Peyer's patch (tissue), 4 donors: ENCODE data around the gene NKAPD1. TPM values are rescaled to one million over a fixed set of nuclear protein-coding genes. Genes with fewer than 3 reads are reported as not detected.
"Not testable (repeated sequence)": the region's sequence is repeated elsewhere in the genome, so short reads cannot be mapped to it uniquely, and the experiment has no call there.

ENCODE experiments used
- DNase-seq, 3 donors: peaks; one replicate each; pipeline ENCODE4 v3.0.0-alpha.2; 2017 to 2019
- H3K27ac ChIP-seq, 4 donors: fragments of 200-600 bp; sonication (generic); one replicate each; pipeline ENCODE4 v1.5.1; 2016 to 2019
- H3K27me3 ChIP-seq, 2 donors: fragments of 200-600 bp; sonication (generic); one replicate each; pipeline ENCODE4 v1.5.1; 2019
- H3K36me3 ChIP-seq, 3 donors: fragments of 200-600 bp; sonication (generic); one replicate each; pipeline ENCODE4 v1.5.1; 2016 to 2019
- H3K4me1 ChIP-seq, 4 donors: fragments of 200-600 bp; sonication (generic); one replicate each; pipeline ENCODE4 v1.5.1; 2016 to 2019
- H3K4me3 ChIP-seq, 4 donors: fragments of 200-600 bp; sonication (generic); 1 replicate in 3 of 4; 2 replicates in 1 of 4; pipeline ENCODE4 v1.5.1; 2016 to 2019; ENCODE audit warnings: mild to moderate bottlenecking in 1 of 4
- H3K9me3 ChIP-seq, 4 donors: fragments of 200-600 bp; sonication (generic); one replicate each; pipeline ENCODE4 v1.5.1; 2016 to 2019; ENCODE audit warnings: mild to moderate bottlenecking in 1 of 4
- POLR2A ChIP-seq, 2 donors: fragments of 450-650 bp; IDR thresholded peaks; one replicate each; pipeline ENCODE4 v1.5.1; 2017; ENCODE audit warnings: antibody characterized with exemption in 2 of 2, mild to moderate bottlenecking in 2 of 2, moderate library complexity in 2 of 2
- total RNA-seq, 4 donors: library from RNA; depleted of rRNA; stranded (reverse); fragments of >200 nt; gene quantifications; one replicate each; pipeline ENCODE4 v1.1.0, GENCODE V29; 2016
- TF ChIP-seq, protein P1 (sequence below), 6 experiments: fragments of 450-650 bp in 4 of 6; fragments of 200-600 bp in 2 of 6; sonication (generic) in 1 of 6; IDR thresholded peaks; one replicate each; pipeline ENCODE4 v1.5.1; 2017 to 2019; ENCODE audit warnings: antibody characterized with exemption in 6 of 6, mild to moderate bottlenecking in 3 of 6, moderate library complexity in 1 of 6

Gene NKAPD1
- total RNA-seq, 4 donors from 2014 or later, result 10.1 to 28.1 (median 11.8) TPM

DNA sequence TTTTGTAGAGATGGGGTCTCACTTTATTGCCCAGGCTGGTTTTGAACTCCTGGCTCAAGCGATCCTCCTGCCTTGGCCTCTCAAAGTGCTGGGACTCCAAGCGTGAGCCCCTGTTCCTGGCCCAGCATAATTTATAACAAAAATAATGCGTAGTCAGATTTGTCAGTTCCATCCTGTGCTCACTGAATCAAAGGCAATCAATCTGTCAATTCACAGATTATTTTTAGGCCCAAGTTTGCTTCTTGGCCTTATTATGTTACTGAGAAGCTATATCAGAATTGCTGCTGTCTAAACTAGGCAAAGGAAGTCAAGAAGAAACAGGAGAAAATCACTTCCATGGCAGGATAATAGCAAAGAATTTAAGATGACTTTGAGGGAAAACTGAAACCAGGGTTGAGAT, 40.2 kb upstream of the NKAPD1 start:
- Histone ChIP-seq H3K4me1 (no peaks in the 10 kb centered on the region), H3K4me3 (no peak overlapping the region), H3K36me3 (peaks cover 0 to 75% (median 0%) of the 10 kb centered on the region in 3 donors), H3K27me3 (no peaks in the 10 kb centered on the region), H3K27ac (no peak overlapping the region), H3K9me3 (no peaks in the 10 kb centered on the region)
- DNase-seq, result no peak
- TF ChIP-seq, protein P1, sequence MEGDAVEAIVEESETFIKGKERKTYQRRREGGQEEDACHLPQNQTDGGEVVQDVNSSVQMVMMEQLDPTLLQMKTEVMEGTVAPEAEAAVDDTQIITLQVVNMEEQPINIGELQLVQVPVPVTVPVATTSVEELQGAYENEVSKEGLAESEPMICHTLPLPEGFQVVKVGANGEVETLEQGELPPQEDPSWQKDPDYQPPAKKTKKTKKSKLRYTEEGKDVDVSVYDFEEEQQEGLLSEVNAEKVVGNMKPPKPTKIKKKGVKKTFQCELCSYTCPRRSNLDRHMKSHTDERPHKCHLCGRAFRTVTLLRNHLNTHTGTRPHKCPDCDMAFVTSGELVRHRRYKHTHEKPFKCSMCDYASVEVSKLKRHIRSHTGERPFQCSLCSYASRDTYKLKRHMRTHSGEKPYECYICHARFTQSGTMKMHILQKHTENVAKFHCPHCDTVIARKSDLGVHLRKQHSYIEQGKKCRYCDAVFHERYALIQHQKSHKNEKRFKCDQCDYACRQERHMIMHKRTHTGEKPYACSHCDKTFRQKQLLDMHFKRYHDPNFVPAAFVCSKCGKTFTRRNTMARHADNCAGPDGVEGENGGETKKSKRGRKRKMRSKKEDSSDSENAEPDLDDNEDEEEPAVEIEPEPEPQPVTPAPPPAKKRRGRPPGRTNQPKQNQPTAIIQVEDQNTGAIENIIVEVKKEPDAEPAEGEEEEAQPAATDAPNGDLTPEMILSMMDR (IDR thresholded peaks at IDR 0.05), result no peak
- no peak for TF ChIP-seq POLR2A (IDR thresholded peaks at IDR 0.05)

GRCh38 chr11:112037527-112037926, 36.6 kb upstream of the NKAPD1 start:
- H3K27me3 ChIP-seq, result no peaks in the 10 kb centered on the region
- no peak overlapping the region for H3K4me3 ChIP-seq
- H3K36me3 ChIP-seq, result peaks cover 0 to 63% (median 0%) of the 10 kb centered on the region in 3 donors
- TF ChIP-seq POLR2A (IDR thresholded peaks at IDR 0.05), result no peak
- TF ChIP-seq, protein P1 (IDR thresholded peaks at IDR 0.05), result no peak
- no peak for DNase-seq
- H3K9me3 ChIP-seq, result no peaks in the 10 kb centered on the region
- no peaks in the 10 kb centered on the region for H3K4me1 ChIP-seq
- no peak overlapping the region for H3K27ac ChIP-seq

- no peaks in the 10 kb centered on the region for H3K27me3 ChIP-seq
- H3K9me3 ChIP-seq, result no peaks in the 10 kb centered on the region
- H3K27ac ChIP-seq, result no peak overlapping the region
- H3K4me3 ChIP-seq, result no peak overlapping the region
- no peak for DNase-seq
- TF ChIP-seq, protein P1 (IDR thresholded peaks at IDR 0.05), result no peak
- no peak for TF ChIP-seq POLR2A (IDR thresholded peaks at IDR 0.05)
- peaks cover 0 to 72% (median 0%) of the 10 kb centered on the region in 3 donors for H3K36me3 ChIP-seq
- no peaks in the 10 kb centered on the region for H3K4me1 ChIP-seq
These were observed 31.7 kb upstream of the NKAPD1 start for GRCh38 chr11:112042161-112042960.

DNA sequence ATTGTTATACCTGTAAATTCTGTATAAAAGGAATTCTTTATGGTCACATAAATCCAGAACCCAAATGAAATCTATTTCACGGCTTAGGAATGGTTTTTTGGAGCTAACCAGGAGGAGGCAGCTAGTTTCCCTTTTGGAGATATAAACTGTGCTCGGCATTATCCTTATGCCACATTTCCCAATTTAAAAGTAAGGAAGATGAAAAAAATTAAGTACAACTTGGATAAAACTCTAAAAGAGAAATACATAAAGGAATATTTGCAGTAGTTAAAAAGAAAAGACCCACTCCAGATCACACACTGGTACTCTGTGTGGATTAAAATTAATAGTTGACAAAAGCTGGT, 31.2 kb upstream of the NKAPD1 start:
- no peak for TF ChIP-seq POLR2A (IDR thresholded peaks at IDR 0.05)
- TF ChIP-seq, protein P1 (IDR thresholded peaks at IDR 0.05), result no peak
- Histone ChIP-seq H3K4me1 (no peaks in the 10 kb centered on the region), H3K9me3 (no peaks in the 10 kb centered on the region), H3K27me3 (no peaks in the 10 kb centered on the region), H3K36me3 (peaks cover 0 to 73% (median 0%) of the 10 kb centered on the region in 3 donors), H3K4me3 (no peak overlapping the region), H3K27ac (no peak overlapping the region)
- DNase-seq, result no peak

DNA sequence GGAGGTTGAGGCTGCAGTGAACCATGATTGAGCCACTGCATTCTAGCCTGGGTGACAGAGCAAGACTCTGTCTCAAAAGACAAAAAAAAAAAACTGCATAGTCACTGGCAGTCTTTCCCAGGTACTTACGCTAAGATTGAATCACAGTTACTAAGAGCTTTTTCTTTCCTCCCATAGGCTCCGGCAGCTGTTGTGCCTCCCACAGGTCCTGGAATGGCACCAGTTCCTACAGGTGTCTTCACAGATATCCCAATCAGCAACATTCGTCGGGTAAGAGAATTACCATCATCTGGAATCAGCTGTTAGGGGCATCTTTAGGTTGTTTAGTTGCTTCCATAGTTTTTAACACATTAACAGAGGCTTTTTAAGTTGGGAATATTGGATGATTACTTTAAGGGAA, 29.1 kb upstream of the NKAPD1 start:
- peaks cover 0 to 62% (median 0%) of the 10 kb centered on the region in 3 donors for H3K36me3 ChIP-seq
- no peak for DNase-seq
- TF ChIP-seq POLR2A (IDR thresholded peaks at IDR 0.05), result no peak
- TF ChIP-seq, protein P1 (IDR thresholded peaks at IDR 0.05), result no peak
- H3K9me3 ChIP-seq, result no peaks in the 10 kb centered on the region
- no peaks in the 10 kb centered on the region for H3K27me3 ChIP-seq
- no peaks in the 10 kb centered on the region for H3K4me1 ChIP-seq
- no peak overlapping the region for H3K27ac ChIP-seq
- H3K4me3 ChIP-seq, result no peak overlapping the region

- H3K9me3 ChIP-seq, DNase-seq, H3K4me3 ChIP-seq, H3K27ac ChIP-seq, H3K27me3 ChIP-seq, H3K4me1 ChIP-seq: not testable (repeated sequence)
- peaks cover 0 to 73% (median 0%) of the 10 kb centered on the region in 3 donors for H3K36me3 ChIP-seq
These were observed 27.5 kb upstream of the NKAPD1 start for GRCh38 chr11:112046647-112047046.

DNA sequence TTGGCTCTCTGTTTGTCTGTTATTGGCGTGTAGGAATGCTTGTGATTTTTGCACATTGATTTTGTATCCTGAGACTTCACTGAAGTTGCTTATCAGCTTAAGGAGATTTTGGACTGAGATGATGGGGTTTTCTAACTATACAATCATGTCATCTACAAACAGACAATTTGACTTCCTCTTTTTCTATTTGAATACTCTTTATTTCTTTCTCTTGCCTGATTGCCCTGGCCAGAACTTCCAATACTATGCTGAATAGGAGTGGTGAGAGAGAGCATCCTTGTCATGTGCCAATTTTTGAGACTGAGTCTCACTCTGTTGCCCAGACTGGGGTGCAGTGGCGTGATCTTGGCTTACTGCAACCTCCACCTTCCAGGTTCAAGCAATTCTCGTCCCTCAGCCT, 25.8 kb upstream of the NKAPD1 start:
- not testable (repeated sequence) for H3K4me1 ChIP-seq, H3K27me3 ChIP-seq, H3K4me3 ChIP-seq, DNase-seq, H3K9me3 ChIP-seq
- Histone ChIP-seq H3K36me3 (peaks cover 0 to 84% (median 0%) of the 10 kb centered on the region in 3 donors), H3K27ac (peak overlapping the region in 1 of 4 donors; percentile 11)
